ENCODE measurements around the gene HAVCR2. TPM values are rescaled to one million over a fixed set of nuclear protein-coding genes. Genes with fewer than 3 reads are reported as not detected.
"Not testable (repeated sequence)": the region's sequence is repeated elsewhere in the genome, so short reads cannot be mapped to it uniquely, and the experiment has no call there.

HAVCR2 gene
- total RNA-seq, 1 experiment from 2014 or later: not detected

DNA sequence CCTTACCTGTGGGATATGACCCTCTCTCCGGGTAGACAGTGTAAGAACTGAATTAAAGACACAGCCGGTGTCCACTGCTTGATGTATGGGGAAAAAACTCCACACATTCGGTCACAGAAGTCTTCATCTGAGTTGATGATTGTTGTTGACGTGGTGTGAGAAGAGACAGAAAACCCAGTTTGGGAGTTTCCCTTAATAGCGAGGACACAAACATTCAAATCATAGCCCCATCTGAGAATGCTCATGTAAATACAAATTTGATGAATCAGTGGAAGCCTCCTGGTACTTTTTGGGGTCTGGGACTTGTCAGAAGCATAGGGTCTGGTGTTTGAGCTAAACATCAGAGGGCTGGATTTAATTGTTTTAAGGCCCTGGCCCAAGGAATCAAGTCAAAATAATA lies 60.9 kb downstream of the HAVCR2 start:
- DNase-seq (ENCODE audit: extremely low read depth, low read depth): no peak

DNA sequence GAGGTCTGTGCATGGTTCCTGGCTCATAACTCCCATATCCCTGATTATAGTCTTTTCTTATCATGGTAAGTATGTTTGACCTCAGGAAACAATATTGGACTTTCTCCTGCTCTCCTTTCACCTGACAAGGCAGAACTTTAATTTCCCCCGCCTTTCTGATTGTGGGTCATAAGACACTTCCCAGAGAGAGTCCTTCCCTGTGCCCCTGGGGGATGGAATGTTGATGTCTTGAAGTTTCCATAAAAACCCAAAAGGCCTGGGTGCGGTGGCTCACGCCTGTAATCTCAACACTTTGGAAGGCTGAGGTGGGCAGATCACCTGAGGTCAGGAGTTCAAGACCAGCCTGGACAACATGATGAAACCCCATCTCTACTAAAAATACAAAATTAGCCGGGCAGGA lies 61.8 kb downstream of the HAVCR2 start:
- DNase-seq (ENCODE audit: extremely low read depth, low read depth): not testable (repeated sequence)

DNA sequence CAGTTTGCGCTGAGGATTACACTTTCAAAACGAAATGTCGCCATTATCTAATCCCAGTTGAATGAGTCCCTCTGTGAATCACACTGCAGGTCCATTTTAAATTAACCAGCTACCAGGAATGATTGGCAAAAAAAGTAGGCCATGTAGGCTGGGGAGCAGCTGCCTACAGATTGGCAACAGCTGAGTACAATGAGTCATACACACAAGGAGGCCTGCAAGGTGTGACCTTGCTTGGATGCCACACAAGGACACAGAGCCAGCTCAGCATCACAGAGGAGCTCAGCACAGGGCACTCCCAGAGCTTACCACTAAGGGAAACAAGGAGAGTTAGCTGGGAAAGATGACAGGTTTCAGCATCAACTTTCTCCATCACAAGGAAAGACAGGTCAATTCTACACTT lies 62.8 kb downstream of the HAVCR2 start:
- DNase-seq (ENCODE audit: extremely low read depth, low read depth): no peak

DNA sequence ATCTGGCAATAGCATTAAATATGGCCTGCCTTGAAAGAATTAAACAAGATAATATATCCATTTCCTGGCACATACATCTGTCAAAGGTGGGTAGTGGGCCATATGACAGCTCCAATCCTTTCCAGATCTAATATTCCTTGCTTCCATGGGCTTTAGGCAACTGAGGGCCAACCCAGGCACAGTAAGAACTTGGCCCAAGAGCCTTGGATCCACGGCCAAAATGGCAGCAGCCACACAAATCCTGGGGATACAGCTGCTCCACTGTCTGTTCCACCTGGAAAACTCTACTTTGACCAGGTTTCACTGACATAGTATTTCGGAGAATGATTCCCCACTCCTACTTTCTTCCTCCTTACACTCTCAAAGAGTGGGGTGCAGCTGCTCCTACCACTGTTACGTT lies 63.2 kb downstream of the HAVCR2 start:
- DNase-seq (ENCODE audit: extremely low read depth, low read depth): no peak

DNA sequence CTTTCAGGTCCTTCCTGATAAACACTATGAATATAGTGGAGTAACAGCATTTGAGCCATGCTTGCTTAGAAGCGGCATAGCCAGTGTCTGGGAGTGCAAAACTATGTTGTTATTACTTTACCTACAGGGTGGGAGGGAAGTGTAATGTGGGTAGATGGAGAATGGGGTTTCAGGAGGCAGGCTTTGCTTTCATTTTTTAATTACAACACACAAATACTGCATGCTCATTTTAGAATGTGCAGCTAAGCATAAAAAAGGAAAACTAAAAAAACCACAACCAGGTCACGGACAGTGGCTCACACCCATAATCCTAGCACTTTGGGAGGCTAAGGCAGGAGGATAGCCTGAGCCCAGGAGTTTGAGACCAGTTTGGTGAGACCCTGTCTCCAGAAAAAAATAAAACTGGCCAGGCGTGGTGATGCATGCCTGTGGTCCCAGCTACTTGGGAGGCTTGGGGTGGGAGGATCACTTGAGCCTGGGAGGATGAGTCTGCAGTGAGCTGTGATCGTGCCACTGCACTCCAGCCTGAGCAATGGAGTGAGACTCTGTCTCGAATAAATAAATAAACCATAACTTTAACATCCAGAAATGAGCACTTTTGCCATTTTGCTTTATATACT lies 70.2 kb downstream of the HAVCR2 start:
- no peak for DNase-seq (ENCODE audit: extremely low read depth, low read depth)

Other genes with a start within 250 kb of the HAVCR2 start
- not detected in 2 replicates for gene TIMD4, start 145.8 kb downstream of the HAVCR2 start, total RNA-seq (2014; rRNA removed; shearing (Covaris generic))
- gene HAVCR1, start 49.9 kb downstream of the HAVCR2 start, total RNA-seq (2014; rRNA removed; shearing (Covaris generic)): not detected in 2 replicates
- gene MED7, start 33.8 kb upstream of the HAVCR2 start, total RNA-seq (2014; rRNA removed; shearing (Covaris generic)): 17.7 and 20.9 TPM in 2 replicates
- gene GARIN3, start 57.2 kb upstream of the HAVCR2 start, total RNA-seq (2014; rRNA removed; shearing (Covaris generic)): not detected in 2 replicates
- gene ITK, start 71.8 kb upstream of the HAVCR2 start, total RNA-seq (2014; rRNA removed; shearing (Covaris generic)): 0.07 and 0.46 TPM in 2 replicates
- 45.3 and 49.9 TPM in 2 replicates for gene CYFIP2, start 157.1 kb upstream of the HAVCR2 start, total RNA-seq (2014; rRNA removed; shearing (Covaris generic))